Immature natural killer cell (primary cell): ENCODE data around the gene RGS7BP. TPM values are rescaled to one million over a fixed set of nuclear protein-coding genes. Genes with fewer than 3 reads are reported as not detected.
A peak's percentile ranks its signal among the peaks of the same experiment; 100 is the strongest.

ENCODE experiments used
- DNase-seq, 3 donors: peaks; one replicate each; pipeline ENCODE4 v3.0.0; 2022; ENCODE audit warnings: mixed read lengths in 1 of 3
- H3K27ac Mint-ChIP-seq, 6 donors: one replicate each; pipeline ENCODE4 v1.8.0; 2020; ENCODE audit warnings: mixed read lengths in 6 of 6, mild to moderate bottlenecking in 5 of 6, inconsistent platforms in 4 of 6, moderate library complexity in 3 of 6
- H3K27me3 Mint-ChIP-seq, 3 donors: one replicate each; pipeline ENCODE4 v1.8.0; 2020 to 2021; ENCODE audit warnings: low read depth in 3 of 3, mild to moderate bottlenecking in 3 of 3, mixed read lengths in 3 of 3, moderate library complexity in 3 of 3, inconsistent platforms in 1 of 3
- H3K36me3 Mint-ChIP-seq, 3 donors: one replicate each; pipeline ENCODE4 v1.8.0; 2020; ENCODE audit warnings: mixed read lengths in 3 of 3, inconsistent platforms in 2 of 3, mild to moderate bottlenecking in 2 of 3
- H3K4me1 Mint-ChIP-seq, 2 donors: one replicate each; pipeline ENCODE4 v1.8.0; 2020; ENCODE audit warnings: inconsistent platforms in 2 of 2, mild to moderate bottlenecking in 2 of 2, mixed read lengths in 2 of 2, moderate library complexity in 1 of 2
- H3K4me3 Mint-ChIP-seq, 5 donors: one replicate each; pipeline ENCODE4 v1.8.0; 2020; ENCODE audit warnings: mild to moderate bottlenecking in 5 of 5, mixed read lengths in 5 of 5, inconsistent platforms in 3 of 5, moderate library complexity in 3 of 5
- H3K9me3 Mint-ChIP-seq, 6 donors: one replicate each; pipeline ENCODE4 v1.8.0; 2020; ENCODE audit warnings: mild to moderate bottlenecking in 6 of 6, mixed read lengths in 6 of 6, inconsistent platforms in 4 of 6, moderate library complexity in 3 of 6
- polyA plus RNA-seq, 3 donors: library from polyadenylated mRNA; unstranded; fragments of 300-500 nt; fragmentation: Illumina TruSeq; gene quantifications; one replicate each; pipeline ENCODE4 v1.2.3, GENCODE V29; 2021

The RGS7BP gene
- not detected for polyA plus RNA-seq

GRCh38 chr5:64505769-64506566 is at the start of gene RGS7BP:
RGS7BP (plus strand) TSS chr5:64506015; CDS start chr5:64506625, 610 bp downstream.
- Mint-ChIP-seq H3K27ac (no peak within 1 kb of the TSS), H3K36me3 (peaks cover 0 to 4% (median 0%) of the 10 kb centered on the region in 3 donors), H3K27me3 (peaks cover 6 to 15% (median 9%) of the 10 kb centered on the region in 3 donors), H3K4me3 (peak within 1 kb of the TSS in 1 of 5 donors; percentile 14), H3K9me3 (peaks cover 5 to 19% (median 9%) of the 10 kb centered on the region in 6 donors), H3K4me1 (no peaks in the 10 kb centered on the region)
- DNase-seq, result no peak

DNA sequence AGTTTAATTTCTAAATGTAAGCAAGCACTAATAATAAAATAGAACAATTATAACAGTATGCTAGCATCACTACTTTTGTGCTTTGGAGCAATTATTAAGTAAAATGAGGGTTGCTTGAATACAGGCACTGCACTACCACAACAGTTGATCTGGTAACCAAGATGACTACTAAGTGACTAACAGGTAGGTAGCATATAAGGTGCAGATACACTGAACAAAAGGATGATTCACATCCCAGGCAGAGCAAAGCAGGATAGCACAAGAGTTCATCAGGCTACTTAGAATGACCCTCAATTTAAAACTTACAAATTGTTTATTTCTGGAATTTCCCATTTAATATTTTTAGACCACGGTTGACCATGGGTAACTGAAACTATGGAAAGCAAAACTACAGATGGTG is 48.0 kb upstream of the RGS7BP start:
- no peaks in the 10 kb centered on the region for H3K36me3 Mint-ChIP-seq
- no peak for DNase-seq
- H3K27me3 Mint-ChIP-seq, result peaks cover 0 to 5% (median 0%) of the 10 kb centered on the region in 3 donors
- H3K9me3 Mint-ChIP-seq, result peaks cover 9 to 33% (median 12%) of the 10 kb centered on the region in 6 donors
- H3K27ac Mint-ChIP-seq, result no peak overlapping the region
- H3K4me1 Mint-ChIP-seq, result no peaks in the 10 kb centered on the region
- no peak overlapping the region for H3K4me3 Mint-ChIP-seq

- H3K4me3 Mint-ChIP-seq, result no peak overlapping the region
- H3K36me3 Mint-ChIP-seq, result no peaks in the 10 kb centered on the region
These were observed 46.9 kb upstream of the RGS7BP start for GRCh38 chr5:64458948-64459347.

DNA sequence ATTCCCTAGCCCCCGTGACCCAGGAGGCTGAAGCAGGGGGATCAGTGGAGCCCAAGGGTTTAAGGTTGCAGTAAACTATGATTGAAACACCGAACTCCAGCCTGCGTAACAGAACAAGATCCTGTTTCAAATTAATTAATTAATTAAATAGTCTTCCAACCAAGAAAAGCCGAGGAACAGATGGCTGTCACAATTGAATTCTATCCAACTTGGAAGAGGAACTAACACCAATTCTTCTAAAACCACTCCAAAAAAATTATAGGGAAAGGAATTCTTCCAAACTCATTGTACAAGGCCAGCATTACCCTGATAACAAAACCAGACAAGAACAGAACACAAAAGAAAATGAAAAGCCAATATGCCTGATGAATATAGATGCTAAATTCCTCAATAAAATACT is 43.4 kb upstream of the RGS7BP start:
- H3K27ac Mint-ChIP-seq, result no peak overlapping the region
- no peaks in the 10 kb centered on the region for H3K4me1 Mint-ChIP-seq
- no peaks in the 10 kb centered on the region for H3K36me3 Mint-ChIP-seq
- H3K4me3 Mint-ChIP-seq, result no peak overlapping the region
- H3K27me3 Mint-ChIP-seq, result peaks cover 0 to 5% (median 0%) of the 10 kb centered on the region in 3 donors
- no peak for DNase-seq
- H3K9me3 Mint-ChIP-seq, result peaks cover 8 to 24% (median 16%) of the 10 kb centered on the region in 6 donors

More at GRCh38 chr5:64458948-64459347, 46.9 kb upstream of the RGS7BP start:
- H3K27ac Mint-ChIP-seq, result no peak overlapping the region
- peaks cover 0 to 3% (median 0%) of the 10 kb centered on the region in 3 donors for H3K27me3 Mint-ChIP-seq
- peaks cover 10 to 33% (median 12%) of the 10 kb centered on the region in 6 donors for H3K9me3 Mint-ChIP-seq
- no peaks in the 10 kb centered on the region for H3K4me1 Mint-ChIP-seq
- DNase-seq, result no peak

DNA sequence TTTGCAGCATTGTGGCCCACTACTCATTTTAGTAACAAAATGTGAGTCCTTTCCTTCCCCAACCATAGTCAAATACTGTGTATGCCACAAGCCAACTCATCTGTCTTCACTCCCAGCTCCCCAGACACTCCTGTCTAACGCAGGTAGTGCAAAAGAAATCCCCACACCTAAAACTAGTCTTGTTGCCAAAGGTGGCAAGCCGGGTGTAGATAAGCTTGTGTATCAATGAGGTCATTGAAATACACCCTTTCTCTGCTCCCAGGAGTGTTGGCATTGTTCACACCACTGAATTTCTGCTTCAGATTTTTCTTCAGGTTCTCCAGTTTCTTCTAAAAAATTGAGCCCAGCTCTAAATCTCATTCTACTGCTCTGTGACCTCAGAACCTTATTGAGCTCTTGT is 19.7 kb upstream of the RGS7BP start:
- Mint-ChIP-seq H3K4me3 (no peak overlapping the region), H3K27ac (no peak overlapping the region), H3K4me1 (no peaks in the 10 kb centered on the region), H3K36me3 (no peaks in the 10 kb centered on the region), H3K9me3 (peaks cover 2 to 28% (median 16%) of the 10 kb centered on the region in 6 donors), H3K27me3 (peaks cover 0 to 4% (median 2%) of the 10 kb centered on the region in 3 donors)
- DNase-seq, result no peak

GRCh38 chr5:64487283-64487682 is 18.5 kb upstream of the RGS7BP start:
- Mint-ChIP-seq H3K4me1 (no peaks in the 10 kb centered on the region), H3K4me3 (no peak overlapping the region), H3K9me3 (peaks cover 2 to 28% (median 15%) of the 10 kb centered on the region in 6 donors), H3K27ac (no peak overlapping the region), H3K27me3 (peaks cover 0 to 4% (median 2%) of the 10 kb centered on the region in 3 donors), H3K36me3 (no peaks in the 10 kb centered on the region)
- DNase-seq, result no peak

GRCh38 chr5:64489857-64490256 is 16.0 kb upstream of the RGS7BP start:
- no peak for DNase-seq
- Mint-ChIP-seq H3K9me3 (peaks cover 0 to 27% (median 12%) of the 10 kb centered on the region in 6 donors), H3K4me1 (no peaks in the 10 kb centered on the region), H3K27ac (no peak overlapping the region), H3K36me3 (no peaks in the 10 kb centered on the region), H3K4me3 (no peak overlapping the region), H3K27me3 (peaks cover 2 to 4% (median 2%) of the 10 kb centered on the region in 3 donors)

- Mint-ChIP-seq H3K36me3 (no peaks in the 10 kb centered on the region), H3K9me3 (peaks cover 0 to 4% (median 0%) of the 10 kb centered on the region in 6 donors), H3K27me3 (peaks cover 0 to 2% (median 2%) of the 10 kb centered on the region in 3 donors), H3K4me1 (no peaks in the 10 kb centered on the region), H3K27ac (no peak overlapping the region), H3K4me3 (no peak overlapping the region)
- no peak for DNase-seq
These were observed 8.4 kb upstream of the RGS7BP start for GRCh38 chr5:64497386-64497785.

GRCh38 chr5:64502196-64502595 is 3.6 kb upstream of the RGS7BP start:
- no peak overlapping the region for H3K4me3 Mint-ChIP-seq
- H3K9me3 Mint-ChIP-seq, result peaks cover 0 to 12% (median 7%) of the 10 kb centered on the region in 6 donors
- no peak overlapping the region for H3K27ac Mint-ChIP-seq
- H3K36me3 Mint-ChIP-seq, result peaks cover 0 to 4% (median 0%) of the 10 kb centered on the region in 3 donors
- peaks cover 2 to 13% (median 5%) of the 10 kb centered on the region in 3 donors for H3K27me3 Mint-ChIP-seq
- H3K4me1 Mint-ChIP-seq, result no peaks in the 10 kb centered on the region
- DNase-seq, result no peak

DNA sequence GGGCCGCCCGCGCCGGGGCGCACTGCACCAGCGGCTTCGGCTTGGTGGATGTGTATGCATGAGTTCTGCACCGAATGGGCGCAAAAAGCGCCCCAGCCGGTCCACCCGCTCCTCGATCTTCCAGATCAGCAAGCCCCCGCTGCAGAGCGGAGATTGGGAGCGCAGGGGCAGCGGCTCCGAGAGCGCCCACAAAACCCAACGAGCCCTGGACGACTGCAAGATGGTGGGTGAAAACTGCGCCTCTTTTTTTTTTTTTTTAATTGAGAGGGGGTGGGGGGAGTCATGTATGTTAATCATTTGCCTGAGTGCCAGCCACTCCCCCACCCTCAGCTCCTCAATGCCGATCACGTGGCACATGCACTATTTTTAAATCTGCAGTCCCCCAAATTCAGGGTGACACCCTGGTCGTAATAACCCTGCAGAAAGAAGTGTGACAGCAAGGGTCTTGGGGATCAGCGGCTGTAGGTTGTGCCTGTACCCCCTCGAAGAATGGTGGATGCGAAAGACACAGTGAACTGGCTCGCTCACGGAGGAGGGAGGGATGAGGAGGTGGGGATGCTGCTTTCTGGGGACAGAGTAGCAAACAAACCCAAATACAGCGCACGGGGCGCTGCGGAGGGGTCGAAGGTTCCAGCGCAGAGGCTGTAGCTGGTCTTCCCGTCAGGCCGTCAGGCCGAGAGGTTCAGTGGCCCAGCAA is 900 bp downstream of the RGS7BP start:
- H3K27ac Mint-ChIP-seq, result no peak overlapping the region
- H3K4me3 Mint-ChIP-seq, result no peak overlapping the region
- peaks cover 5 to 15% (median 9%) of the 10 kb centered on the region in 3 donors for H3K27me3 Mint-ChIP-seq
- DNase-seq, result no peak
- peaks cover 5 to 19% (median 9%) of the 10 kb centered on the region in 6 donors for H3K9me3 Mint-ChIP-seq
- peaks cover 0 to 4% (median 0%) of the 10 kb centered on the region in 3 donors for H3K36me3 Mint-ChIP-seq
- no peaks in the 10 kb centered on the region for H3K4me1 Mint-ChIP-seq

DNA sequence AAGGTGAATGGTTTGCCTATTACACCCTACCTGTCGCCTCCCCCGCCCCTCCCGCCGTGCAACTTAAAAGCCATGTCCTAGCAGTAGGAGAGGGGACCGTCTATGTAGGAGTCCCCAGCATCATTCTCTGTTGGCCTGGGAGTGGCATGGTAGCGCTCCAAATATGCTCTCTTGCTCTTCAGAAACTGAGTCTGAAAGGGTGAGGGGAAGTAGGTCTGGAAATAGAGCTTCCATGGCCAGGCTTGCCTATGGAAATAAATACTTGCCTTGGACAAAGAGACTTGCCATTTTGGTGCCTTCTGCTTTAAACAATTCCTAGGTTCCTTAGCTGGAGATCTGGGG is 1.4 kb downstream of the RGS7BP start:
- no peak for DNase-seq
- Mint-ChIP-seq H3K4me3 (no peak overlapping the region), H3K27me3 (peaks cover 4 to 15% (median 9%) of the 10 kb centered on the region in 3 donors), H3K36me3 (peaks cover 0 to 4% (median 0%) of the 10 kb centered on the region in 3 donors), H3K27ac (no peak overlapping the region), H3K9me3 (peaks cover 5 to 19% (median 9%) of the 10 kb centered on the region in 6 donors), H3K4me1 (no peaks in the 10 kb centered on the region)

DNA sequence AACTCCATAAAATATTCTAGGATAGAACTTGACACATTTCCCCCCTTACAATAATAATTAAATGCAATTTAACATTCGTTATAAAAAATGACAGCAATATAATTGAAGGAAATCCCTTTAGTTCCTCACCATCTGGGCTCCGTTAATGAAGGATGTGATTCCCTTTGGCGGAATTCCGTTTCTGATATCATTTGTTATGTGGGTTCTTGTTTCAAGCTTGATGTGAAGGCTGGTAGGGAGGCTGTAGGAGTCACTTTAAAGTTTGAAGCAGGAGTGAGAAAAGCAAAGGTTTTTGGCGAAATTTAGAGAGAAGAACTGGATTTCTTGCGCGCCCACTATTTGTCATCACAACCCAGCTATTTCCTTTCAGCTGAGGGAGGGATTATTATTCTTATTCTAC is 4.0 kb downstream of the RGS7BP start:
- Mint-ChIP-seq H3K27ac (no peak overlapping the region), H3K4me3 (no peak overlapping the region), H3K9me3 (peaks cover 4 to 19% (median 7%) of the 10 kb centered on the region in 6 donors), H3K36me3 (peaks cover 0 to 4% (median 0%) of the 10 kb centered on the region in 3 donors), H3K4me1 (no peaks in the 10 kb centered on the region), H3K27me3 (peaks cover 4 to 10% (median 9%) of the 10 kb centered on the region in 3 donors)
- no peak for DNase-seq

DNA sequence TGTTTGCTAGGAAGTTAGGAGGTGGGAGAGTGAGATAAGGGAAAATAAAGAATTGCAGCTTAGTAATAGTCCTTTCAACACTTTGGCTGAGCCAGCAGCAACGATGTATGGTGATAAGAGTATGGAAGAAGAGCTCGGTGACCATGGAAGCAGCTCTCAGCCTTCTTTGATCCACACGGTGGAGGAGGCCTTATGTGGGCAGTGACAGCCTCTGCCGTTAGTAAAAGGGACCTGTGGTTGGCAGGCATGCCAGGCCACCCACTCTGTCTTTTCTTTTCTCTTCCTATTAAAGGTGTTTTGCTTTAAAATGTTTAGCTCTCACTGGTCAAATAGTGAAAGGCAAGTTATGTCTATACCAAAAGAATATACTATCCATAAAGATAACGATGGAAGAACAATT is 7.7 kb downstream of the RGS7BP start:
- H3K9me3 Mint-ChIP-seq, result peaks cover 0 to 7% (median under 1%) of the 10 kb centered on the region in 6 donors
- H3K27ac Mint-ChIP-seq, result no peak overlapping the region
- H3K4me3 Mint-ChIP-seq, result no peak overlapping the region
- H3K4me1 Mint-ChIP-seq, result no peaks in the 10 kb centered on the region
- DNase-seq, result no peak
- peaks cover 0 to 1% (median 1%) of the 10 kb centered on the region in 3 donors for H3K27me3 Mint-ChIP-seq
- no peaks in the 10 kb centered on the region for H3K36me3 Mint-ChIP-seq

GRCh38 chr5:64514612-64515011 is 8.8 kb downstream of the RGS7BP start:
- peaks cover 0 to 6% (median 0%) of the 10 kb centered on the region in 6 donors for H3K9me3 Mint-ChIP-seq
- no peak for DNase-seq
- H3K4me3 Mint-ChIP-seq, result no peak overlapping the region
- H3K27ac Mint-ChIP-seq, result no peak overlapping the region
- peaks cover 0 to 3% (median 1%) of the 10 kb centered on the region in 3 donors for H3K27me3 Mint-ChIP-seq
- H3K36me3 Mint-ChIP-seq, result no peaks in the 10 kb centered on the region
- H3K4me1 Mint-ChIP-seq, result no peaks in the 10 kb centered on the region
